DND-41 (cell line): Measurements from ENCODE around the gene MMAB.

Experiments used
- CTCF ChIP-seq: IDR thresholded peaks from 2 replicates; pipeline ENCODE4 v1.5.1; 2012; ENCODE audit warnings: borderline replicate concordance, low read length, moderate library complexity, mild to moderate bottlenecking; ENCODE audit not compliant: poor library complexity, severe bottlenecking; ENCODE audit errors: extremely low read depth
- EZH2 ChIP-seq: IDR thresholded peaks from 3 replicates; pipeline ENCODE4 v1.6.1; 2012; ENCODE audit warnings: borderline replicate concordance, low read depth, mild to moderate bottlenecking, moderate library complexity, low read length, inconsistent platforms; ENCODE audit not compliant: severe bottlenecking

DNA sequence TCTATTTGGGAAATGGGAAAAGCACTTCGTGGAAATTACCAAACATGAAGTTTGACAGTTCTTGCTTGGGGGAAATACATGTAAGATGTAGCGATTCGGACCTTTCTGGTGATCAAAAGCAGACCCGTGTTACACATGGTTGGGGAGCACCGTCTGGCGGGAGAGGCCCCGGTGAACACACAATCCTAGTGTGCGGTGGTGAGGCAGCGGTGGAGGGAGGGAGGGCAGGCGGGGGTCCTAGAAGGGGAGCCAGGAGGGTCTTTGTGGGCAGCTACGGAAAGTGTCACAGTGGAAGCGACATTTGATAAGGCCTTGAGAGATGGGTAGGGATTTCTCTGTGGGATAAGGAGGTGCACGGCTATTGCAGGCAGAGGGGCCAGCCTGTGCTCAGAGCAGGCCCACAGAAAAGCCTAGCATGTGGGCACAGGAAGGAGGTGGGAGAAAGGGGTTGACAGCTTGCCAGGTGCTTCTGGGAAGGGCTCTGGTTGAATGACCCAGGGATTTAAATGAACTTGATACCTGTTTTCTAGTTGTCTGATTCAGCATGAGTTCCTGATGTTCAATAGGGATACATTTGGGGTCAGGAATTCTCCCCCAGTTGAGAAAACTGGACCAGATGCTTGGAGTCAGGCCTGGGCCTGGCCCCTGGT lies 7.5 kb upstream of the MMAB start:
- no peak for TF ChIP-seq CTCF
- TF ChIP-seq EZH2: no peak
